Erythroblast (primary cell): ENCODE measurements around the gene ATOH8.

Experiments
- DNase-seq, 2 experiments: peaks; one replicate each; lab custom pipeline; 2025; lab: John Stamatoyannopoulos, UW
- GATA1 ChIP-seq: IDR thresholded peaks from 2 replicates; pipeline ENCODE4 v1.6.1; 2011; ENCODE audit warnings: low read depth, mild to moderate bottlenecking, control low read depth, low read length, moderate library complexity
- POLR2A ChIP-seq: IDR thresholded peaks from 2 replicates; pipeline ENCODE4 v1.6.1; 2011; ENCODE audit warnings: mild to moderate bottlenecking, low read length

Gene ATOH8

GRCh38 chr2:85783796-85784195, 30.0 kb downstream of the ATOH8 start:
- no peak for DNase-seq
- TF ChIP-seq POLR2A, result no peak
- no peak for TF ChIP-seq GATA1

- TF ChIP-seq POLR2A, result no peak
- no peak for TF ChIP-seq GATA1
Measured at GRCh38 chr2:85784474-85784986, 30.7 kb downstream of the ATOH8 start.

GRCh38 chr2:85785027-85785822, 31.4 kb downstream of the ATOH8 start:
- TF ChIP-seq GATA1 (no peak), POLR2A (no peak)
- DNase-seq, result no peak

More at GRCh38 chr2:85784474-85784986, 30.7 kb downstream of the ATOH8 start:
- no peak for DNase-seq

- TF ChIP-seq POLR2A (no peak), GATA1 (no peak)
- DNase-seq, result no peak
Measured at GRCh38 chr2:85785871-85786270, 32.1 kb downstream of the ATOH8 start.

- no peak for DNase-seq
- TF ChIP-seq POLR2A, result no peak
- TF ChIP-seq GATA1, result no peak
Measured at GRCh38 chr2:85786444-85786843, 32.7 kb downstream of the ATOH8 start.

GRCh38 chr2:85786865-85787264, 33.1 kb downstream of the ATOH8 start:
- DNase-seq, result no peak
- TF ChIP-seq POLR2A (no peak), GATA1 (no peak)

GRCh38 chr2:85787282-85787980, 33.6 kb downstream of the ATOH8 start:
- TF ChIP-seq GATA1 (no peak), POLR2A (no peak)
- no peak for DNase-seq

- DNase-seq, result no peak
- TF ChIP-seq POLR2A, result no peak
- no peak for TF ChIP-seq GATA1
Measured at GRCh38 chr2:85787981-85788340, 34.2 kb downstream of the ATOH8 start.

GRCh38 chr2:85788603-85789002, 34.8 kb downstream of the ATOH8 start:
- DNase-seq, result no peak
- TF ChIP-seq GATA1, result no peak
- no peak for TF ChIP-seq POLR2A

GRCh38 chr2:85789271-85789670, 35.5 kb downstream of the ATOH8 start:
- TF ChIP-seq POLR2A (no peak), GATA1 (no peak)

GRCh38 chr2:85790032-85790431, 36.2 kb downstream of the ATOH8 start:
- no peak for TF ChIP-seq GATA1
- TF ChIP-seq POLR2A, result no peak
- DNase-seq, result no peak

More at GRCh38 chr2:85789271-85789670, 35.5 kb downstream of the ATOH8 start:
- DNase-seq, result no peak

GRCh38 chr2:85790499-85791188, 36.9 kb downstream of the ATOH8 start:
- DNase-seq, result no peak
- no peak for TF ChIP-seq POLR2A
- no peak for TF ChIP-seq GATA1

- DNase-seq, result no peak
- TF ChIP-seq POLR2A (no peak), GATA1 (no peak)
Measured at GRCh38 chr2:85791704-85792565, 38.1 kb downstream of the ATOH8 start.
